ENCODE measurements around the gene MAP3K19.
"Not testable (repeated sequence)": the region's sequence is repeated elsewhere in the genome, so short reads cannot be mapped to it uniquely, and the experiment has no call there.

The MAP3K19 gene

GRCh38 chr2:134988994-134989605 is 58.1 kb downstream of the MAP3K19 start:
- POLR2A ChIA-PET: interaction anchor here (0.9 kb wide), 1 partner anchor 12 kb away, joined by 3 read pairs; no protein-coding TSS in a partner anchor
- Histone ChIP-seq H3K27ac (ENCODE audit: insufficient read depth in 1 of 2, low read depth in 1 of 2, low read length in 2 of 2, poor library complexity in 1 of 2, severe bottlenecking in 2 of 2) (no peak overlapping the region), H3K27me3 (replicated peaks in 2 of 5; ENCODE audit: control insufficient read depth in 4 of 5, insufficient read depth in 5 of 5, low read length in 4 of 5) (no peaks in the 10 kb centered on the region), H3K36me3 (ENCODE audit: control insufficient read depth in 4 of 4, insufficient read depth in 4 of 4, low read length in 3 of 4) (no peaks in the 10 kb centered on the region), H3K9me3 (ENCODE audit: control extremely low read depth in 1 of 5, control insufficient read depth in 4 of 5, insufficient read depth in 2 of 5, low read depth in 1 of 5, low read length in 4 of 5) (peaks cover 0 to 4% (median 0%) of the 10 kb centered on the region in 5 experiments), H3K4me1 (ENCODE audit: control extremely low read depth in 1 of 4, control insufficient read depth in 4 of 4, insufficient read depth in 4 of 4, low read length in 3 of 4) (no peaks in the 10 kb centered on the region), H3K4me3 (ENCODE audit: control insufficient read depth in 1 of 7, extremely low read depth in 1 of 7, insufficient read depth in 4 of 7, low read depth in 2 of 7, low read length in 6 of 7) (no peak overlapping the region)
- CTCF ChIA-PET: interaction anchor here (0.9 to 6.3 kb wide), 12 partner anchors 11 to 1396 kb away, joined by 3 to 56 read pairs (median 4); no protein-coding TSS in a partner anchor
- WGBS (ENCODE audit: insufficient coverage): no CpG with 5 or more reads among the region's 3 CpGs
- DNase-seq: peak; percentile 39 to 68 (median 63)

- Histone ChIP-seq H3K27ac (ENCODE audit: insufficient read depth in 1 of 2, low read depth in 1 of 2, low read length in 2 of 2, poor library complexity in 1 of 2, severe bottlenecking in 2 of 2) (no peak overlapping the region), H3K9me3 (ENCODE audit: control extremely low read depth in 1 of 5, control insufficient read depth in 4 of 5, insufficient read depth in 2 of 5, low read depth in 1 of 5, low read length in 4 of 5) (peaks cover 0 to 8% (median 0%) of the 10 kb centered on the region in 5 experiments), H3K27me3 (replicated peaks in 2 of 5; ENCODE audit: control insufficient read depth in 4 of 5, insufficient read depth in 5 of 5, low read length in 4 of 5) (no peaks in the 10 kb centered on the region), H3K4me3 (ENCODE audit: control insufficient read depth in 1 of 7, extremely low read depth in 1 of 7, insufficient read depth in 4 of 7, low read depth in 2 of 7, low read length in 6 of 7) (no peak overlapping the region), H3K4me1 (ENCODE audit: control extremely low read depth in 1 of 4, control insufficient read depth in 4 of 4, insufficient read depth in 4 of 4, low read length in 3 of 4) (peaks cover 0 to 8% (median 5%) of the 10 kb centered on the region in 4 experiments), H3K36me3 (ENCODE audit: control insufficient read depth in 4 of 4, insufficient read depth in 4 of 4, low read length in 3 of 4) (no peaks in the 10 kb centered on the region)
- CTCF ChIA-PET: no interaction called here
- POLR2A ChIA-PET: interaction anchor here (0.6 kb wide), 1 partner anchor 133 kb away, joined by 3 read pairs; no protein-coding TSS in a partner anchor
- DNase-seq: no peak
- 90% methylated on average over 2 of the region's 3 CpGs for WGBS (ENCODE audit: insufficient coverage)
Measured at GRCh38 chr2:134985061-134985460, 62.2 kb downstream of the MAP3K19 start.

GRCh38 chr2:134982603-134983002 is 64.6 kb downstream of the MAP3K19 start:
- H3K9me3 ChIP-seq (ENCODE audit: control extremely low read depth in 1 of 5, control insufficient read depth in 4 of 5, insufficient read depth in 2 of 5, low read depth in 1 of 5, low read length in 4 of 5): peaks cover 0 to 8% (median 0%) of the 10 kb centered on the region in 5 experiments
- WGBS (ENCODE audit: insufficient coverage): no CpG with 5 or more reads among the region's 1 CpG
- H3K36me3 ChIP-seq (ENCODE audit: control insufficient read depth in 4 of 4, insufficient read depth in 4 of 4, low read length in 3 of 4): no peaks in the 10 kb centered on the region
- H3K4me3 ChIP-seq (ENCODE audit: control insufficient read depth in 1 of 7, extremely low read depth in 1 of 7, insufficient read depth in 4 of 7, low read depth in 2 of 7, low read length in 6 of 7): no peak overlapping the region
- H3K27me3 ChIP-seq (replicated peaks in 2 of 5; ENCODE audit: control insufficient read depth in 4 of 5, insufficient read depth in 5 of 5, low read length in 4 of 5): no peaks in the 10 kb centered on the region
- ChIA-PET CTCF (interaction anchor here (0.7 kb wide), 1 partner anchor 98 kb away, joined by 4 read pairs; no protein-coding TSS in a partner anchor), POLR2A (interaction anchor here (0.9 kb wide), 1 partner anchor 32 kb away, joined by 3 read pairs; no protein-coding TSS in a partner anchor)
- peak in 2 of 3 donors; percentile 41 to 51 for DNase-seq
- no peak overlapping the region for H3K27ac ChIP-seq (ENCODE audit: insufficient read depth in 1 of 2, low read depth in 1 of 2, low read length in 2 of 2, poor library complexity in 1 of 2, severe bottlenecking in 2 of 2)
- peaks cover 0 to 8% (median 5%) of the 10 kb centered on the region in 4 experiments for H3K4me1 ChIP-seq (ENCODE audit: control extremely low read depth in 1 of 4, control insufficient read depth in 4 of 4, insufficient read depth in 4 of 4, low read length in 3 of 4)

- H3K4me1 ChIP-seq (ENCODE audit: control extremely low read depth in 1 of 4, control insufficient read depth in 4 of 4, insufficient read depth in 4 of 4, low read length in 3 of 4): peaks cover 0 to 20% (median 17%) of the 10 kb centered on the region in 4 experiments
- DNase-seq: no peak
- no peaks in the 10 kb centered on the region for H3K27me3 ChIP-seq (replicated peaks in 2 of 5; ENCODE audit: control insufficient read depth in 4 of 5, insufficient read depth in 5 of 5, low read length in 4 of 5)
- no peak overlapping the region for H3K4me3 ChIP-seq (ENCODE audit: control insufficient read depth in 1 of 7, extremely low read depth in 1 of 7, insufficient read depth in 4 of 7, low read depth in 2 of 7, low read length in 6 of 7)
- CTCF ChIA-PET: no interaction called here
- POLR2A ChIA-PET: no interaction called here
- H3K27ac ChIP-seq (ENCODE audit: insufficient read depth in 1 of 2, low read depth in 1 of 2, low read length in 2 of 2, poor library complexity in 1 of 2, severe bottlenecking in 2 of 2): no peak overlapping the region
- H3K36me3 ChIP-seq (ENCODE audit: control insufficient read depth in 4 of 4, insufficient read depth in 4 of 4, low read length in 3 of 4): no peaks in the 10 kb centered on the region
- H3K9me3 ChIP-seq (ENCODE audit: control extremely low read depth in 1 of 5, control insufficient read depth in 4 of 5, insufficient read depth in 2 of 5, low read depth in 1 of 5, low read length in 4 of 5): peaks cover 0 to 8% (median 0%) of the 10 kb centered on the region in 5 experiments
- WGBS (ENCODE audit: insufficient coverage): 96% methylated on average over 7 of the region's 7 CpGs
Measured at GRCh38 chr2:134980639-134981038, 66.6 kb downstream of the MAP3K19 start.

- Histone ChIP-seq H3K4me1 (ENCODE audit: control extremely low read depth in 1 of 4, control insufficient read depth in 4 of 4, insufficient read depth in 4 of 4, low read length in 3 of 4) (peaks cover 0 to 24% (median 21%) of the 10 kb centered on the region in 4 experiments), H3K4me3 (ENCODE audit: control insufficient read depth in 1 of 7, extremely low read depth in 1 of 7, insufficient read depth in 4 of 7, low read depth in 2 of 7, low read length in 6 of 7) (no peak overlapping the region), H3K36me3 (ENCODE audit: control insufficient read depth in 4 of 4, insufficient read depth in 4 of 4, low read length in 3 of 4) (no peaks in the 10 kb centered on the region), H3K9me3 (ENCODE audit: control extremely low read depth in 1 of 5, control insufficient read depth in 4 of 5, insufficient read depth in 2 of 5, low read depth in 1 of 5, low read length in 4 of 5) (peaks cover 0 to 18% (median 7%) of the 10 kb centered on the region in 5 experiments), H3K27me3 (replicated peaks in 2 of 5; ENCODE audit: control insufficient read depth in 4 of 5, insufficient read depth in 5 of 5, low read length in 4 of 5) (no peaks in the 10 kb centered on the region), H3K27ac (ENCODE audit: insufficient read depth in 1 of 2, low read depth in 1 of 2, low read length in 2 of 2, poor library complexity in 1 of 2, severe bottlenecking in 2 of 2) (no peak overlapping the region)
- CTCF ChIA-PET: interaction anchor here (1.1 to 3.4 kb wide), 3 partner anchors 9 to 25 kb away, joined by 4 to 21 read pairs (median 5); no protein-coding TSS in a partner anchor
- WGBS (ENCODE audit: insufficient coverage): 100% methylated on average over 1 of the region's 4 CpGs
- DNase-seq: no peak
- POLR2A ChIA-PET: no interaction called here
Measured at GRCh38 chr2:134979221-134979620, 68.0 kb downstream of the MAP3K19 start.

- H3K27ac ChIP-seq (ENCODE audit: insufficient read depth in 1 of 2, low read depth in 1 of 2, low read length in 2 of 2, poor library complexity in 1 of 2, severe bottlenecking in 2 of 2); H3K27me3 ChIP-seq (replicated peaks in 2 of 5; ENCODE audit: control insufficient read depth in 4 of 5, insufficient read depth in 5 of 5, low read length in 4 of 5); H3K4me3 ChIP-seq (ENCODE audit: control insufficient read depth in 1 of 7, extremely low read depth in 1 of 7, insufficient read depth in 4 of 7, low read depth in 2 of 7, low read length in 6 of 7); H3K36me3 ChIP-seq (ENCODE audit: control insufficient read depth in 4 of 4, insufficient read depth in 4 of 4, low read length in 3 of 4): not testable (repeated sequence)
- 88% methylated on average over 2 of the region's 5 CpGs for WGBS (ENCODE audit: insufficient coverage)
- Histone ChIP-seq H3K9me3 (ENCODE audit: control extremely low read depth in 1 of 5, control insufficient read depth in 4 of 5, insufficient read depth in 2 of 5, low read depth in 1 of 5, low read length in 4 of 5) (peaks cover 0 to 27% (median 8%) of the 10 kb centered on the region in 5 experiments), H3K4me1 (ENCODE audit: control extremely low read depth in 1 of 4, control insufficient read depth in 4 of 4, insufficient read depth in 4 of 4, low read length in 3 of 4) (peaks cover 0 to 17% (median 16%) of the 10 kb centered on the region in 4 experiments)
- ChIA-PET POLR2A (interaction anchor here (1.1 kb wide), 1 partner anchor 11 kb away, joined by 3 read pairs; no protein-coding TSS in a partner anchor), CTCF (interaction anchor here (0.6 to 3.4 kb wide), 8 partner anchors 10 to 665 kb away, joined by 3 to 21 read pairs (median 3); no protein-coding TSS in a partner anchor)
- DNase-seq: peak; percentile 26 to 85 (median 72)
Measured at GRCh38 chr2:134977104-134977503, 70.1 kb downstream of the MAP3K19 start.

Data from common myeloid progenitor, CD34-positive (primary cell).